Activated T-cell treated with anti-CD3 and anti-CD28 coated beads, Interleukin-2, amount 50 U/mL, for 4 hours (primary cell): ENCODE data around the gene CRTAC1. TPM values are rescaled to one million over a fixed set of nuclear protein-coding genes. Genes with fewer than 3 reads are reported as not detected.

Source experiments
- ATAC-seq, 2 donors: fragments of 200-7000 bp; cut with Tn5 transposase; one replicate each; pipeline ENCODE4 v1.10.0; 2021
- DNase-seq: peaks from one replicate; pipeline ENCODE4 v3.0.0-alpha.2; 2020
- H3K27me3 Mint-ChIP-seq: one replicate; pipeline ENCODE4 v1.8.0; 2021; ENCODE audit warnings: low read depth, mixed read lengths
- H3K36me3 Mint-ChIP-seq: one replicate; pipeline ENCODE4 v1.8.0; 2022; ENCODE audit warnings: mixed read lengths; ENCODE audit not compliant: insufficient read depth
- H3K4me1 Mint-ChIP-seq: one replicate; pipeline ENCODE4 v1.8.0; 2021; ENCODE audit warnings: low read depth, mixed read lengths
- H3K4me3 Mint-ChIP-seq: one replicate; pipeline ENCODE4 v1.8.0; 2021; ENCODE audit warnings: mild to moderate bottlenecking, moderate library complexity, mixed read lengths
- H3K9me3 Mint-ChIP-seq: one replicate; pipeline ENCODE4 v1.8.0; 2021; ENCODE audit warnings: mixed read lengths
- total RNA-seq, 3 donors: library from RNA; stranded (reverse); gene quantifications; one replicate each; pipeline ENCODE4 v1.2.1, GENCODE V29; 2021

CRTAC1 gene, protein sequence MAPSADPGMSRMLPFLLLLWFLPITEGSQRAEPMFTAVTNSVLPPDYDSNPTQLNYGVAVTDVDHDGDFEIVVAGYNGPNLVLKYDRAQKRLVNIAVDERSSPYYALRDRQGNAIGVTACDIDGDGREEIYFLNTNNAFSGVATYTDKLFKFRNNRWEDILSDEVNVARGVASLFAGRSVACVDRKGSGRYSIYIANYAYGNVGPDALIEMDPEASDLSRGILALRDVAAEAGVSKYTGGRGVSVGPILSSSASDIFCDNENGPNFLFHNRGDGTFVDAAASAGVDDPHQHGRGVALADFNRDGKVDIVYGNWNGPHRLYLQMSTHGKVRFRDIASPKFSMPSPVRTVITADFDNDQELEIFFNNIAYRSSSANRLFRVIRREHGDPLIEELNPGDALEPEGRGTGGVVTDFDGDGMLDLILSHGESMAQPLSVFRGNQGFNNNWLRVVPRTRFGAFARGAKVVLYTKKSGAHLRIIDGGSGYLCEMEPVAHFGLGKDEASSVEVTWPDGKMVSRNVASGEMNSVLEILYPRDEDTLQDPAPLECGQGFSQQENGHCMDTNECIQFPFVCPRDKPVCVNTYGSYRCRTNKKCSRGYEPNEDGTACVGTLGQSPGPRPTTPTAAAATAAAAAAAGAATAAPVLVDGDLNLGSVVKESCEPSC
- not detected for total RNA-seq

DNA sequence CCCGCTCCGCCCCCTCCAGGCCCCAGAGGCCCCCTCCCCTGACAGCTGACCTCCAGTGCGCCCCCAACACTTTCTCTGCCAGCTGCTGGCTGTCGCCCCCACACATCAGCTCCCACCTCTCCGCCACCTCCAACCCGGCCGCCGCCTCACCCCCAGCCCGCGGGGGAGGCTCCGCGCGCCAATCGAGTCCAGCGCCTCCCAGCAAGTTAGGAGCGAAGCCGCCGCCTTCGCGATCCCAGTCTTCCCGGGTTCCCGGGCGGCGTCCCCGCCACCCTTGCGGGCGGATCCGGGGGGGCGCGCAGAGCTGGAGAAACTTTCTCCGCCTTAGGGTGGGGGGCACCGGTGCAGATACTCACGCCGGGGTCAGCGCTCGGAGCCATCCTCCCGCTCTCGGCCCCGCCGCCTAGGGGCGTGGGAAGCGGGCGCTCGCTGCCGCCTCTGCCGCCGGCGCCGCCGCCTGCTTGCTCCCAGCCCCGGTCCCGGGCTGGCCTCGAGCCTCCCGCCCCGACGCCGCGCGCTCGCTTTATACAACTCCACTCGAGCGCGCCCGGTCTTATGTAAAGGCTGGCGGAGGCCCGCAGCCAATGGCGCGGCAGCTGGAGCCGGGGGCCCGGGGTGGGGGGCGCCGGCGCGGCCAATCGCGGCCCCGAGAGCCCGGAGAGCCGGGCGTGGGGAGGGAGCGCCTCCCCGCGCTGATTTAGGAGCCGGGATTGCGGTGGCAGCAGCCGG is at the start of gene CRTAC1:
Gene CRTAC1 (minus strand): TSS at position 529 of the 729 bp plus-strand sequence. CDS start 149 bp downstream, at position 380.
- no peak within 1 kb of the TSS for H3K4me3 Mint-ChIP-seq
- H3K4me1 Mint-ChIP-seq = peaks cover 6% of the 10 kb centered on the region
- peaks cover 66% of the 10 kb centered on the region for H3K27me3 Mint-ChIP-seq
- no peak for DNase-seq
- H3K9me3 Mint-ChIP-seq = no peaks in the 10 kb centered on the region
- peak; percentile 37 to 59 for ATAC-seq
- H3K36me3 Mint-ChIP-seq = no peaks in the 10 kb centered on the region

DNA sequence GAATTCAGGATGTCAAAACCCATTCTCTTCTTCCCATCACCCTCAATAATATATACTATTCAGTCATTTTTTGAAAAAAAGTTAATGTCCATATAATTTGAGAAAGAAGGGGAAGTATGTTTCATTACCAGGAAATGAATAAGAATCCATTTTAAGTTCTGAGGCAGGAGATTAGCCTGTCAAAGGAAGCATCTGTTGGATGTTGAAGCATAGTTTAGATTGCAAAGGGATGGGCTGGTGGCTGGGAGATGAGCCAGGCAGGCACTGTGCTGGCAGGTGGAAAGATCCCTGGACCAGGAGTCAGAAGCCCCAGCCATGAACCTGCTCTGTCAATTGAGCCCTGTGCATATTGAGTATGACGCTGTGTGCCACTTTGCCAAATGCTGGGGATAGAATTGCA is 48.4 kb upstream of the CRTAC1 start:
- DNase-seq = no peak
- H3K36me3 Mint-ChIP-seq = no peaks in the 10 kb centered on the region
- H3K4me1 Mint-ChIP-seq = no peaks in the 10 kb centered on the region
- ATAC-seq = no peak
- H3K9me3 Mint-ChIP-seq = no peaks in the 10 kb centered on the region
- no peak overlapping the region for H3K4me3 Mint-ChIP-seq
- H3K27me3 Mint-ChIP-seq = peaks cover 4% of the 10 kb centered on the region

DNA sequence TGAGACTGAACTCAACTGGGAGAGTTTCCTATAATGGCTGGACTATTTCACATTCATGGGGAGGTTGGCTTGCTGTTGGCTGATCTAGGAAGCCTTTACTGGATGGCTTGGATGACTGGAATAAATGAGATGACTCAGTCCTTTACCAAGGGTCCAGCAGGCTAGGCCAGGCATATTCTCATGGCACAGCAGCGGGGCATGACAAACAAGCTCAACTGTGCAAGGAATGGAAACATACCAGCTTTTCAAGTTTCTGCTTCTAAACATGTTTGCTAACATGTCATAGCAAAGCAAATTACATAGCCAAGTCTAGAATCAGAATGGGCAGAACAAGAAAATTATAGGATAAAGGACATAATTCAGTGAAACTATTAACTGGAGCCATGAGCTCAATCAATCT is 46.8 kb upstream of the CRTAC1 start:
- H3K36me3 Mint-ChIP-seq = no peaks in the 10 kb centered on the region
- ATAC-seq = no peak
- no peak for DNase-seq
- peaks cover 11% of the 10 kb centered on the region for H3K27me3 Mint-ChIP-seq
- no peaks in the 10 kb centered on the region for H3K9me3 Mint-ChIP-seq
- H3K4me1 Mint-ChIP-seq = no peaks in the 10 kb centered on the region
- H3K4me3 Mint-ChIP-seq = no peak overlapping the region

DNA sequence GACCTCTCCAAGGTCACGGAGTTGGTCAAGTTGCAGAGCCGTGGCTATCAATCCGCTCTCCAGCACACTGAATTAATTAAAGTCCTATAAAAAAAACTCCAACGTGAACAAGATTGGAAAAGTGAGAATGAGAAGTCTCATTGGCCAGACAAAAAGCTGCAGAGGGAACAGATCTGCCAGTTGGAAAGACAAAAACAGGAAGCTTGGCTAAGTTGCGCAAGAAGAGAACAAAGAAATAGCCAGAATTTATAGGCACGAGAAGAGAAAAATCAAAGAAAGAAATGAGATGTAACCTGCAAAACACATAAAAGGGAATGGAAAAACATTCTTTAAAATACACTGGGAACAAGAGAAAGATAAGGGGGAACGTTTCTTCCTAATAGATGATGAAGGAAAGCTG is 45.7 kb upstream of the CRTAC1 start:
- H3K4me3 Mint-ChIP-seq = no peak overlapping the region
- DNase-seq = no peak
- H3K27me3 Mint-ChIP-seq = peaks cover 14% of the 10 kb centered on the region
- H3K36me3 Mint-ChIP-seq = no peaks in the 10 kb centered on the region
- no peak for ATAC-seq
- no peaks in the 10 kb centered on the region for H3K9me3 Mint-ChIP-seq
- no peaks in the 10 kb centered on the region for H3K4me1 Mint-ChIP-seq

DNA sequence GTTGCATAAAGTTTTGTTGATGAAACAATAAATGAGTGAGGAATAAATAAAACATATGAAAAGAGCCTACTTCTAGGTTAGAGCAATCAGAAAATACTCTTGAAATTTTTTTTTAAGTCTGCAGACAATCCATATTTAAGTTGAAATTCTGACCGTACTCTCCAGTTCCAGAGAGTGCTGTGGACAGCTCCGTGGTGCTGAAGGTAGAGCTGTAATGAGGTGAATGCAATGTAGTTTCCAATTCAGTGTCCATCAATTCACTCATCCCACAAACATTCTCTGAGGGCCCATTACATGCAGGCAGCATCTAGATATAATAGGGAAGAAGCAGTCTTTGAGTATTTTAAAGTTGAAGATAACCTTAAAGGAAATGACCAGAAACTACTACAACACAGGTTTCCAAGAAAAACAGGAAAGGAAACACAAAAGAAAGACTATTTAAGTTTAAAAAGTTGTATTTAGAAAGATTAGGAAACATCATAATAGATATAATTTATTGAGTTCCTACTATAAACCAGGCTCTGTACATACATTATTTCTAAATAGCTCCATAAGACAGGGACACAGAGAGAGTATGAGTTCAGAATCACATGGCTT is 44.0 kb upstream of the CRTAC1 start:
- no peaks in the 10 kb centered on the region for H3K9me3 Mint-ChIP-seq
- no peaks in the 10 kb centered on the region for H3K4me1 Mint-ChIP-seq
- H3K36me3 Mint-ChIP-seq = no peaks in the 10 kb centered on the region
- no peak for DNase-seq
- ATAC-seq = no peak
- H3K4me3 Mint-ChIP-seq = no peak overlapping the region
- H3K27me3 Mint-ChIP-seq = peaks cover 16% of the 10 kb centered on the region

DNA sequence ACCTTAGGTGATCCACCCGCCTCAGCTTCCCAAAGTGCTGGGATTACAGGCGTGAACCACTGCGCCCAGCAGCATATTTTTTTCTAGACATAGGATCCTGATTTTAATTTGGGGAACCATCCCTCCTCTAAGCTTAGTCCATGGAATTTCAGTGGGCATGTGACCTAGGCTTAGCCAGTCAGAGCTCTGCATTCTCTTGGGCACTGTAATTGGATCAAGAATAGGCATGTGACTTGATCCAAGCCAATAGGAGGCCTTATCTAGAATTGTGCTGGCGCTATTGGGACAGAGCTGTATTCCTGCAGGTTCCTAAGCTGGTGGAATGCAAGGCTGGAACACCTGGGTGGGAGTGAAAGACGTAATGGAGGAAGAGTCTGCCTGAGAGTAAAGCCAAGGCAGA is 36.7 kb upstream of the CRTAC1 start:
- ATAC-seq (no peak), DNase-seq (no peak)
- no peak overlapping the region for H3K4me3 Mint-ChIP-seq
- no peaks in the 10 kb centered on the region for H3K4me1 Mint-ChIP-seq
- H3K27me3 Mint-ChIP-seq = peaks cover 28% of the 10 kb centered on the region
- no peaks in the 10 kb centered on the region for H3K9me3 Mint-ChIP-seq
- H3K36me3 Mint-ChIP-seq = no peaks in the 10 kb centered on the region

DNA sequence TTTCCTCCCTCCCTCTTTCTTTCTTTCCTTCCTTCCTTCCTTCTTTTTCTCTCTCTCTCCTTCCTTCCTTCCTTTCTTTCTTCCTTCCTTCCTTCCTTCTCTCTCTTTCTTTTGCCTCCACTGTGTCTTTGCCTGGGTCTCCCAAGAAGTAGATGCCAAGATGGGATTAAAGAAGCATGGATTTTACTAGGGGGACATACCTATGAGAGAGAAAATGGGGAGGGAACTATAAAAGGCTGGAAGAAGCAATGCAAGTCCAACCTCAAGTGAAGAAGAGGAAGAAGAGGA is 33.3 kb upstream of the CRTAC1 start:
- Mint-ChIP-seq H3K36me3 (no peaks in the 10 kb centered on the region), H3K4me3 (no peak overlapping the region), H3K27me3 (peaks cover 34% of the 10 kb centered on the region), H3K9me3 (no peaks in the 10 kb centered on the region), H3K4me1 (no peaks in the 10 kb centered on the region)
- ATAC-seq = no peak
- DNase-seq = no peak

DNA sequence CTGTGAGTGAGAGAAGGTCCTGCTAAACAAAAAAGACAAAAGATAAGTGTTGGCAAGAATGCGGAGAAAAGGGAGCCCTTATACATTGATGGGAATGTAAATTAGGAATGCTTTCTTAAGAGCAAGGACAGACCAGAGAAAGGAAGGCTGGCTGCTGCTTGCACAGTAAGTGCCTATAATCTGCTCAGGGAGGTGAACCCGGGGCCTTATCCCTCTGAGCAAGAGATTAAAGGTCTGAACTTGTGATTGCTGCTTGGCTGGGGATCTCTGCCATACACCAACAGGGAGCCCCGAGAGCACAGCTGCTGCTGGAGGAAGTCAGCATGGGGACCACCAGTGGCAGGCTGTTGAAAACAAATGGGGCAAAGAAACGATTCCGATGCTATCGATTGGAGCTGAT is 32.0 kb upstream of the CRTAC1 start:
- H3K9me3 Mint-ChIP-seq = no peaks in the 10 kb centered on the region
- no peaks in the 10 kb centered on the region for H3K4me1 Mint-ChIP-seq
- DNase-seq = no peak
- no peak for ATAC-seq
- no peaks in the 10 kb centered on the region for H3K36me3 Mint-ChIP-seq
- no peak overlapping the region for H3K4me3 Mint-ChIP-seq
- peaks cover 30% of the 10 kb centered on the region for H3K27me3 Mint-ChIP-seq

DNA sequence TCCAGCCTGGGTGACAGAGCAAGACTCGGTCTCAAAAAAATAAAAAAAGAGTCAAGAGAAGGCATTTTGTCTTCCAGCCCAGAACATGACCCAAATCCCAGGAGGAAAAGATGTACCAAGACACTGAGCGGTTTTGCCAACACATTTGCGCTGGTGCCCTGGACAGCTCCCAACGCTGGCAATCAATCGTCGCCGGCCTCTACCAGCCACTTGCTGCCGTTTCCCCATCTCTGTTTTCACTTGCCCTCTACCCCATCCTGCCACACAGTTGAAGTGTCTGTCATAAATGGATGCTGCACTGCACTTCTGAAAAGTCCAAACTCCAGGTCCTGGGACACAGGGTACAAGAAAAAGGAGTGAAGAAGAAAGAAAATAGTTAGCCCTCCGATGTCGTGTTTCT is 29.7 kb upstream of the CRTAC1 start:
- ATAC-seq (no peak), DNase-seq (no peak)
- no peak overlapping the region for H3K4me3 Mint-ChIP-seq
- H3K27me3 Mint-ChIP-seq = peaks cover 42% of the 10 kb centered on the region
- no peaks in the 10 kb centered on the region for H3K36me3 Mint-ChIP-seq
- H3K4me1 Mint-ChIP-seq = no peaks in the 10 kb centered on the region
- no peaks in the 10 kb centered on the region for H3K9me3 Mint-ChIP-seq

DNA sequence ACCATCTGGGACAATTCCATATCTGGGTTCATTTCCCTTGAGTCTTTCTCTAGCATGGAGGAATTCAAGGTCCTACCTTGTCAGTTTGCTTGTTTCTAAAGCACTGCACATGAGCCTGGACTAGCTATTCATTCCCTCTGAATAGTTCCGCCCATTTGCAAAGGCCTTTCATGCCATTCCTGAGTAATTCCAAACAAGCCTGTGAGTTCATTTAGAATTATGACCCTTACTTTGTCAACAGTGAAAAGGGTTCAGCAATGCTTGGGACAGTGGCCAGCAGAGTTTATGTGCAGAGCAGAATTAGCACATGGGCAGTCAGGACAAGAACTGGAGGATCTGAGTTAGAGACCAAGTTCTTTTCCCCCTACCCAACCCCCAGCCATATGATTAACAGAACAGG is 27.9 kb upstream of the CRTAC1 start:
- ATAC-seq (no peak), DNase-seq (no peak)
- Mint-ChIP-seq H3K4me1 (no peaks in the 10 kb centered on the region), H3K9me3 (no peaks in the 10 kb centered on the region), H3K4me3 (no peak overlapping the region), H3K36me3 (no peaks in the 10 kb centered on the region), H3K27me3 (peaks cover 37% of the 10 kb centered on the region)

DNA sequence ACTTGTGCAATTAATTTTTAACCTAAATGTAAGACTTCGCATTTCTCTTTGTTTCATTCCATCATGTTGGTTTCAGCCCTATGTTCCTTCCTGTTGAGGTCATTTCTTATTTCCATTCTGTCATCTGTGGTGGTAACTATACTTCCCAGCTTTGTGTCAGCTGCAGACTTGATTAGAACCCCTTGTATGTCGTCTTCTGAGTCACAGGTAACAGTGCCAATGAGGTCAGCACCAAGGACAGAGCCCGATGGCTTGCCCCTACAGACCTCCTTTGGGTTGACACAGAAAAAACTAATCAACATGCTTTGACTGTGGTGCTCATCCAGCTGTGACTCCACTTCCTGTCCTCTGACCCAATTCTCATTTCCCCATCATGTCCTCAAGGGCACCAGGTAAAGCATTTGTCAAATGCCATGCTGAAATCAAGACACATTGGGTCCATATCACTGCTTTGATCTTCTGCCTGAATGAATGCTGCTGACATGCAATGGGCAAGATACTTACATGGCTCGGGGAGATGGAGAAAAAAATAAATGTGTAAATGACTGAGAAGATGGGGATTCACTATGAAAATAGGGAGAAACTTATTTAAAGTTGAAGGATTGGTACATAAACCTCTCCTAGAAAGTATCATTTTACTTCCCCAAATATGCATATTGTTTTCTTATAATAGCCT is 25.6 kb upstream of the CRTAC1 start:
- ATAC-seq (no peak), DNase-seq (no peak)
- Mint-ChIP-seq H3K4me3 (no peak overlapping the region), H3K27me3 (peaks cover 34% of the 10 kb centered on the region), H3K4me1 (no peaks in the 10 kb centered on the region), H3K9me3 (no peaks in the 10 kb centered on the region), H3K36me3 (no peaks in the 10 kb centered on the region)

DNA sequence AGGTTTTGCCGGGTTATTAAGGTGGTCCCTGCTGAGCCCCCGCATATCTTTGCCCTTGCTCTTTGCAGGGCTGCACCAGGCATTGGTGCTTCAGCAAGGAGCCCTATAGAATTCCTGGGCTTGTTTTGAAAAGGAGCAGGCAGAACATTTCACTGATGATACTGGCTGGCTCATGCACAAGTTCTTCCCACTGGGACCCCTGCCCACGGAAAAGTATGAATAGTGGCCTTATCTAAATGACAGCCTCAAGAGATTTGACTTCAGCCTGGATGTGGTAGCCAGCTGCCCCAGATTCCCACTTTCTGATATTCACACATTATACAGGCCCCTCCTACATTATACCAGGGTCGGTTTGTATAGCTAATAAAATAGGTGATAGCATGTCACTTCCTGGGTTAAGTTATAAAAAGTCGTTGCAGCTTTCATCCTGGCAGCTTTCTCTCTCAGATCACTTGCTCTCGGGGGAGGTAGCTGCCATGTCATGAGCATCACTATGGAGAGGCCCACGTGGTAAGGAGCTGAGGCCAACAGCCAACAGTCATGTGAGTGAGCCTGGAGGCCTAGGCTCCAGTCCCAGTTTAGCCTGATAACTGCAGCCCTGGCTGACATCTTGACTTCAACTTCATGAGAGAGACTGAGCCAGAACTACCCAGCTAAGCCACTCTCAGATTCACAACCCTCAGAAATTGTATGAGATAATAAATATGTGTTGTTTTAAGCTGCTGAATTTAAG is 16.8 kb upstream of the CRTAC1 start:
- Mint-ChIP-seq H3K4me1 (peaks cover 1% of the 10 kb centered on the region), H3K27me3 (peaks cover 38% of the 10 kb centered on the region), H3K36me3 (no peaks in the 10 kb centered on the region), H3K9me3 (no peaks in the 10 kb centered on the region), H3K4me3 (no peak overlapping the region)
- DNase-seq (no peak), ATAC-seq (no peak)

DNA sequence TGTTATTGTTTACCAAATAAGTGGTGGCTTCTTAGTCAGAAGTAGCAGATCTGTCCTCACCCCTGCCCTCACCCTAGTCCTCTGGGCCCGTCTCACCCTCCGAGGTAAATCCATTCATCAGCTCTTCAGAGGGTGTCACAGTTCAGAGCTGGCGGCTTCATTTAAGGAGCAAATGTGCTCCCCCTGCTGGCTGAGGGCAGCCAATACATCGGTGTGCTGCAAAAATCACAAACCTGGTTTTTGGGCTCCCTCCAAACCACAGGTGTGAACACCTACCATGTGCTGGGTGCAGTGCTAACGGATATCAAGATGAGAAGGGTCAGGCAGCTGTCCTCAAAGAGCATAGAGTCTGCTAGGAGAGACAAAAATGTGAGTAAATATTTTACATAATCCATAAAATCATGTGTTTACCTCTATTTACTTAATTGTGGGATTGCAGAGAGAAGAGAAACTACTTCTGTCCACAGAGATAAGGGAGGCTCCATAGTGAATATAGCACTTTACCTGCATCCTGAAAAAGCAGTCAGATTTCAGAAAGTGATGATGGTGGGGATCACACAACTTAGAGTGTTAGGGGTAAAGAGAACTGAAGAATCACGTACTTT is 15.5 kb upstream of the CRTAC1 start:
- Mint-ChIP-seq H3K4me3 (no peak overlapping the region), H3K36me3 (no peaks in the 10 kb centered on the region), H3K27me3 (peaks cover 38% of the 10 kb centered on the region), H3K9me3 (no peaks in the 10 kb centered on the region), H3K4me1 (peaks cover 1% of the 10 kb centered on the region)
- ATAC-seq = peak; percentile 71 to 75
- DNase-seq = peak; percentile 40
